WERI-Rb-1 (cell line): ENCODE measurements around the gene CAMTA1.
"Not testable (repeated sequence)": the region's sequence is repeated elsewhere in the genome, so short reads cannot be mapped to it uniquely, and the experiment has no call there.

ENCODE experiments used
- DNase-seq: peaks from one replicate; pipeline ENCODE4 v3.0.0-alpha.2; 2020
- H3K27ac ChIP-seq: fragments of 250-450 bp; sonication (Bioruptor Pico); 2 replicates; pipeline ENCODE4 v1.5.1; 2020; ENCODE audit warnings: mild to moderate bottlenecking, moderate library complexity
- H3K27me3 ChIP-seq: fragments of 250-450 bp; sonication (Bioruptor Pico); 2 replicates; pipeline ENCODE4 v1.5.1; 2021; ENCODE audit warnings: mild to moderate bottlenecking, low read depth, moderate library complexity; ENCODE audit not compliant: insufficient read depth, severe bottlenecking
- H3K36me3 ChIP-seq: fragments of 250-450 bp; sonication (Bioruptor Pico); 2 replicates; pipeline ENCODE4 v1.5.1; 2020; ENCODE audit warnings: mild to moderate bottlenecking, moderate library complexity
- H3K4me3 ChIP-seq: 2 replicates; pipeline ENCODE4 v1.5.1; 2011; ENCODE audit warnings: low read depth, mild to moderate bottlenecking, control low read depth, low read length
- H3K9me3 ChIP-seq: fragments of 250-450 bp; sonication (Bioruptor Pico); 2 replicates; pipeline ENCODE4 v1.5.1; 2021; ENCODE audit warnings: mild to moderate bottlenecking, moderate library complexity; ENCODE audit not compliant: severe bottlenecking
- CTCF ChIP-seq: IDR thresholded peaks from 2 replicates; pipeline ENCODE4 v1.5.1; 2011; ENCODE audit warnings: low read depth, mild to moderate bottlenecking, control low read depth, inconsistent platforms, low read length

The CAMTA1 gene

GRCh38 chr1:7785108-7785507 is 999.9 kb downstream of the CAMTA1 start:
- DNase-seq = no peak
- H3K27me3 ChIP-seq = no peaks in the 10 kb centered on the region
- peak overlapping the region; percentile 89 for H3K27ac ChIP-seq
- no peaks in the 10 kb centered on the region for H3K9me3 ChIP-seq
- peak overlapping the region; percentile 41 for H3K4me3 ChIP-seq
- peak; percentile 26 for TF ChIP-seq CTCF
- peaks cover 54% of the 10 kb centered on the region for H3K36me3 ChIP-seq

- no peak overlapping the region for H3K4me3 ChIP-seq
- TF ChIP-seq CTCF = no peak
- H3K27ac ChIP-seq = no peak overlapping the region
- no peak for DNase-seq
- peaks cover 71% of the 10 kb centered on the region for H3K36me3 ChIP-seq
- no peaks in the 10 kb centered on the region for H3K27me3 ChIP-seq
- H3K9me3 ChIP-seq = peaks cover 3% of the 10 kb centered on the region
These were observed 1001.5 kb downstream of the CAMTA1 start for GRCh38 chr1:7786795-7787194.

- no peaks in the 10 kb centered on the region for H3K27me3 ChIP-seq
- H3K36me3 ChIP-seq = peaks cover 91% of the 10 kb centered on the region
- DNase-seq = no peak
These were observed 1004.6 kb downstream of the CAMTA1 start for GRCh38 chr1:7789828-7790227.

GRCh38 chr1:7791027-7791426 is 1005.8 kb downstream of the CAMTA1 start:
- not testable (repeated sequence) for H3K27me3 ChIP-seq, H3K27ac ChIP-seq, H3K9me3 ChIP-seq, H3K4me3 ChIP-seq, DNase-seq
- peaks cover 87% of the 10 kb centered on the region for H3K36me3 ChIP-seq

More at GRCh38 chr1:7789828-7790227, 1004.6 kb downstream of the CAMTA1 start:
- Histone ChIP-seq H3K27ac (no peak overlapping the region), H3K4me3 (no peak overlapping the region), H3K9me3 (peaks cover 3% of the 10 kb centered on the region)
- no peak for TF ChIP-seq CTCF

GRCh38 chr1:7795406-7795805 is 1010.2 kb downstream of the CAMTA1 start:
- Histone ChIP-seq H3K9me3 (peaks cover 3% of the 10 kb centered on the region), H3K27me3 (no peaks in the 10 kb centered on the region), H3K4me3 (no peak overlapping the region), H3K36me3 (peaks cover 65% of the 10 kb centered on the region), H3K27ac (no peak overlapping the region)
- no peak for DNase-seq
- no peak for TF ChIP-seq CTCF

GRCh38 chr1:7805460-7805859 is 1020.2 kb downstream of the CAMTA1 start:
- H3K9me3 ChIP-seq = no peaks in the 10 kb centered on the region
- no peaks in the 10 kb centered on the region for H3K27me3 ChIP-seq
- no peak for TF ChIP-seq CTCF
- DNase-seq = no peak
- peaks cover 64% of the 10 kb centered on the region for H3K36me3 ChIP-seq
- H3K27ac ChIP-seq = no peak overlapping the region
- no peak overlapping the region for H3K4me3 ChIP-seq
